ENCODE measurements around the gene BTK. TPM values are rescaled to one million over a fixed set of nuclear protein-coding genes. Genes with fewer than 3 reads are reported as not detected.

BTK gene
- total RNA-seq, 2 donors from 2014 or later: 1.9 to 3.0 TPM

DNA sequence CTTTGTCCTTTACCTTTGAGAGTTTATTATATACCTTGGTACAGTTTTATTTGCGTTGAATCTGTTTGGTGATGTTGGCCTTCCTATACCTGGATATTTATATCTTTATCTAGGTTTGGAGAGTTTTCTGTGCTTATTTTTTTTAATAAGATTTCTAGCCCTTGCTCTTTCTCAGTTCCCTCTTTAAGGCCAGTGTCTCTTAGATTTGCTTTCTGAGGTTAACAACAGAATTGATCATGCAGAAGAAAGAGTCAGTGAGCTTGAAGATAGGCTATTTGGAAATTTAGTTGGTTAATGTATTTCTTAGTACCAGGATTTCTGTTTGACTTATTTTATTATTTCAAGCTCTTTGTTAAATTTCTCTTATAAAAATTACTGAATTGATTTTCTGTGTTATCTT lies 82.2 kb downstream of the BTK start:
- intact Hi-C loops (cut with DNase I): no loop called here
- H3K27me3 ChIP-seq: no peaks in the 10 kb centered on the region
- no peak for DNase-seq

More for the DNA sequence above, 82.2 kb downstream of the BTK start:
- no peak overlapping the region for H3K27ac ChIP-seq
- no peak overlapping the region for H3K9ac ChIP-seq (ENCODE audit: low read depth in 2 of 2, low read length in 2 of 2)
- TF ChIP-seq, protein P1, sequence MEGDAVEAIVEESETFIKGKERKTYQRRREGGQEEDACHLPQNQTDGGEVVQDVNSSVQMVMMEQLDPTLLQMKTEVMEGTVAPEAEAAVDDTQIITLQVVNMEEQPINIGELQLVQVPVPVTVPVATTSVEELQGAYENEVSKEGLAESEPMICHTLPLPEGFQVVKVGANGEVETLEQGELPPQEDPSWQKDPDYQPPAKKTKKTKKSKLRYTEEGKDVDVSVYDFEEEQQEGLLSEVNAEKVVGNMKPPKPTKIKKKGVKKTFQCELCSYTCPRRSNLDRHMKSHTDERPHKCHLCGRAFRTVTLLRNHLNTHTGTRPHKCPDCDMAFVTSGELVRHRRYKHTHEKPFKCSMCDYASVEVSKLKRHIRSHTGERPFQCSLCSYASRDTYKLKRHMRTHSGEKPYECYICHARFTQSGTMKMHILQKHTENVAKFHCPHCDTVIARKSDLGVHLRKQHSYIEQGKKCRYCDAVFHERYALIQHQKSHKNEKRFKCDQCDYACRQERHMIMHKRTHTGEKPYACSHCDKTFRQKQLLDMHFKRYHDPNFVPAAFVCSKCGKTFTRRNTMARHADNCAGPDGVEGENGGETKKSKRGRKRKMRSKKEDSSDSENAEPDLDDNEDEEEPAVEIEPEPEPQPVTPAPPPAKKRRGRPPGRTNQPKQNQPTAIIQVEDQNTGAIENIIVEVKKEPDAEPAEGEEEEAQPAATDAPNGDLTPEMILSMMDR (IDR thresholded peaks at IDR 0.05): no peak
- H3K4me3 ChIP-seq: no peak overlapping the region
- H3K9me3 ChIP-seq: no peaks in the 10 kb centered on the region
- H3K4me1 ChIP-seq: no peaks in the 10 kb centered on the region
- no peaks in the 10 kb centered on the region for H3K36me3 ChIP-seq

Other genes with a start within 250 kb of the BTK start
- 1 to 10 TPM in 1 of 2 donors, under 1 TPM in 1; 0.37 to 1.1 TPM for gene DRP2, start 166.4 kb downstream of the BTK start, total RNA-seq
- not detected for gene TAF7L, start 94.9 kb downstream of the BTK start, total RNA-seq
- gene TIMM8A, start 37.4 kb downstream of the BTK start, total RNA-seq: 10 to 100 TPM in 1 of 2 donors, 1 to 10 TPM in 1; 9.4 to 22.9 TPM
- 100 to 1,000 TPM; 132 to 184 TPM for gene RPL36A, start 4.8 kb upstream of the BTK start, total RNA-seq
- 10 to 100 TPM; 29.9 to 33.9 TPM for gene GLA, start 21.7 kb upstream of the BTK start, total RNA-seq
- gene HNRNPH2, start 22.0 kb upstream of the BTK start, total RNA-seq: 10 to 100 TPM; 61.7 to 72.1 TPM
- 1 to 10 TPM; 4.1 to 6.3 TPM for gene ARMCX4, start 99.3 kb upstream of the BTK start, total RNA-seq
- gene ARMCX1, start 164.4 kb upstream of the BTK start, total RNA-seq: 1 to 10 TPM; 6.8 to 8.7 TPM
- gene ARMCX6, start 231.8 kb upstream of the BTK start, total RNA-seq: 10 to 100 TPM; 15.8 to 29.8 TPM
- gene ARMCX3, start 237.0 kb upstream of the BTK start, total RNA-seq: 10 to 100 TPM; 29.4 to 42.5 TPM

Measured in colonic mucosa (tissue), 4 donors.